Measurements from ENCODE around the gene PTPRU.

Gene PTPRU

GRCh38 chr1:29320156-29320940 is 84.0 kb downstream of the PTPRU start:
- DNase-seq, result no peak

- no peak for DNase-seq
These were observed 84.9 kb downstream of the PTPRU start for GRCh38 chr1:29321176-29321575.

- no peak for DNase-seq
These were observed 85.9 kb downstream of the PTPRU start for GRCh38 chr1:29322147-29322694.

GRCh38 chr1:29322861-29323585 is 86.7 kb downstream of the PTPRU start:
- no peak for DNase-seq

GRCh38 chr1:29323636-29324035 is 87.3 kb downstream of the PTPRU start:
- no peak for DNase-seq

GRCh38 chr1:29324202-29324601 is 87.9 kb downstream of the PTPRU start:
- DNase-seq, result no peak

GRCh38 chr1:29324771-29325351 is 88.5 kb downstream of the PTPRU start:
- no peak for DNase-seq

- DNase-seq, result no peak
These were observed 89.4 kb downstream of the PTPRU start for GRCh38 chr1:29325675-29326074.

GRCh38 chr1:29326123-29326522 is 89.8 kb downstream of the PTPRU start:
- DNase-seq, result no peak

- DNase-seq, result no peak
These were observed 91.1 kb downstream of the PTPRU start for GRCh38 chr1:29327223-29327935.

GRCh38 chr1:29329022-29329775 is 92.9 kb downstream of the PTPRU start:
- DNase-seq, result no peak

GRCh38 chr1:29330089-29330488 is 93.8 kb downstream of the PTPRU start:
- no peak for DNase-seq

- no peak for DNase-seq
These were observed 94.5 kb downstream of the PTPRU start for GRCh38 chr1:29330856-29331255.

- DNase-seq, result no peak
These were observed 95.0 kb downstream of the PTPRU start for GRCh38 chr1:29331309-29331708.

- DNase-seq, result no peak
These were observed 95.4 kb downstream of the PTPRU start for GRCh38 chr1:29331729-29332128.

GRCh38 chr1:29332204-29332603 is 95.9 kb downstream of the PTPRU start:
- DNase-seq, result no peak

- no peak for DNase-seq
These were observed 96.7 kb downstream of the PTPRU start for GRCh38 chr1:29333008-29333407.

GRCh38 chr1:29335573-29335972 is 99.3 kb downstream of the PTPRU start:
- no peak for DNase-seq

GRCh38 chr1:29338908-29339575 is 102.7 kb downstream of the PTPRU start:
- DNase-seq, result no peak

GRCh38 chr1:29341936-29342335 is 105.6 kb downstream of the PTPRU start:
- no peak for DNase-seq

- DNase-seq, result no peak
These were observed 106.0 kb downstream of the PTPRU start for GRCh38 chr1:29342351-29342750.

- DNase-seq, result no peak
These were observed 106.7 kb downstream of the PTPRU start for GRCh38 chr1:29342983-29343382.
